ENCODE data around the gene PPP1R12C.

Gene PPP1R12C

DNA sequence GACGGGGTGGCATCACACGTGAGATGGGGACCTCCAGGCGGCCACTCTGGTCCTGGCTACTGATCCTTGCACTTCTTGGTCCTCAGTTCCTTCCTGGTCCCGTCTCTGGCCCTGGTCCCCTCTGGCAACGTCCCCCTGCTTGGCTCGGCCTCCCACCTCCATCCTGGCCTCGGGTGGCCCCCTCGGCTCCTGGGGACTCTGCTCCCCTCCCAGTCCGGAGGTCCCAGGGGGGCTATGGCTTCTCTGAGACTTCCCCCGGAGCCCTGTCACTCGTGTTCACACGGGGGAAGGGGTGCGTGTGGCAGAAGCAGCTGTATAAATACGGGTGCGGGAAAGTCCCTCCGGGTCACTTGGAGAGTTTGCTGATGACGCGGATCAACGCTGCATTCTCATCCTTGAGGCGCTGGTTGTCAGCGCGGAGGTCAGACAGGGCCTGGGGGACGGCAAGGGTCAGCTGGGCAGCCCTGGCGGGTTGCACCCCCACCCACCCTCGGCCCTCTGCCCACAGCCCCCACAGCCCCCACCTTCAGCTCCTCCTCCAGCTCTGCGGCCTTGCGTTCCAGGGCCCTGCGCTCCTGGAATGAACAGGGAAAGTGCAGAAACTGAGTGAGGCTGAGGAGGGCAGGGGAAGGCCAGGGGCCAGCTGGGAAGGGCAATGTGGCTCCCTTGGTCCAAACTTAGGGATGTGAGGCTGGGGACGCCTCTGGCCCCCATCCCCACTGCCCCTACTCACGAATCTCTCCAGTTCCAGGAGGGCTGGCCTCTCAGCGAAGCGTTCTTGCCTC lies 26.1 kb downstream of the PPP1R12C start:
- in situ Hi-C loops (cut with HindIII; ENCODE audit: low sequenced_read_pairs), result no loop called here

GRCh38 chr19:55090564-55090963 lies 26.9 kb downstream of the PPP1R12C start:
- in situ Hi-C loops (cut with HindIII; ENCODE audit: low sequenced_read_pairs), result no loop called here

- in situ Hi-C loops (cut with HindIII; ENCODE audit: low sequenced_read_pairs), result no loop called here
Observed at GRCh38 chr19:55089342-55089944, 28.0 kb downstream of the PPP1R12C start.

GRCh38 chr19:55088543-55089341 lies 28.7 kb downstream of the PPP1R12C start:
- in situ Hi-C loops (cut with HindIII; ENCODE audit: low sequenced_read_pairs), result no loop called here

DNA sequence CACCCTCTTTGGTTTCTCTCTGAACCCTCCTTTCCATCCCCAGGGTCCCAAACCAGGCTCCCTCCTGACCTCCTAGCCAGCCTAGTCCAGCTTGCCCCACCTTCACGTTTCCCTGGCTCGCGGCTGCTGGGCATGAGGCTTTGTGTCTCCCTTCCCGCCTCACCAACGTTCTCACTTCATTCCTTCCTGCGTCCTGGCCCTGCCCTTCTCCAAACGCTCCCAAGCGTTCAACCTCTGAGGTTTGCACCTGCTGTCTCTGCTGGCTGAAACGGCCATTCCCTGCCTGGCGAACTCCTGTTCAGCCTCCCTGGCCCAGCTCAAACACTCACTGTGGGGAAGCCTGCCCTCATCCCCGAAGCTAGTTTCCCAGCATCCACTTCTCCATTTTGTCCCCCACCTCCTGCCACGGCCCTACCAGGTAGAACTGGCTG lies 29.4 kb downstream of the PPP1R12C start:
- in situ Hi-C loops (cut with HindIII; ENCODE audit: low sequenced_read_pairs), result no loop called here

DNA sequence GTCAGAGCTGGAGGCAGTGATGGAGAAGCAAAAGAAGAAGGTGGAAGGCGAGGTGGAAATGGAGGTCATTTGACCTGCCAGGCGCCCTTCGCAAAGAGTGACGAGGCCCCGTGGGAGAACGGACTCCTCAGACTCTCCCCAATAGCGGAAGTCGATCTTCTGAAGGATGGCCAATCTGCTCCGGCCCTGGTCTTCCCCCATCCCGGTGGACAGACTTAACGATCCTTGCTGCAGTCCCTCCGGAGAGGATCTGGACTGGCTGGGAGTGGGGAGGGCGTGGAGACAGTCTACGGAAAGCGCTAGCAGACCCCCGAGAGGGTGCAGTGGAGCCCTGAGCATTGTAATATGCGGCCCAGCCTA lies 29.9 kb downstream of the PPP1R12C start:
- in situ Hi-C loops (cut with HindIII; ENCODE audit: low sequenced_read_pairs), result no loop called here

DNA sequence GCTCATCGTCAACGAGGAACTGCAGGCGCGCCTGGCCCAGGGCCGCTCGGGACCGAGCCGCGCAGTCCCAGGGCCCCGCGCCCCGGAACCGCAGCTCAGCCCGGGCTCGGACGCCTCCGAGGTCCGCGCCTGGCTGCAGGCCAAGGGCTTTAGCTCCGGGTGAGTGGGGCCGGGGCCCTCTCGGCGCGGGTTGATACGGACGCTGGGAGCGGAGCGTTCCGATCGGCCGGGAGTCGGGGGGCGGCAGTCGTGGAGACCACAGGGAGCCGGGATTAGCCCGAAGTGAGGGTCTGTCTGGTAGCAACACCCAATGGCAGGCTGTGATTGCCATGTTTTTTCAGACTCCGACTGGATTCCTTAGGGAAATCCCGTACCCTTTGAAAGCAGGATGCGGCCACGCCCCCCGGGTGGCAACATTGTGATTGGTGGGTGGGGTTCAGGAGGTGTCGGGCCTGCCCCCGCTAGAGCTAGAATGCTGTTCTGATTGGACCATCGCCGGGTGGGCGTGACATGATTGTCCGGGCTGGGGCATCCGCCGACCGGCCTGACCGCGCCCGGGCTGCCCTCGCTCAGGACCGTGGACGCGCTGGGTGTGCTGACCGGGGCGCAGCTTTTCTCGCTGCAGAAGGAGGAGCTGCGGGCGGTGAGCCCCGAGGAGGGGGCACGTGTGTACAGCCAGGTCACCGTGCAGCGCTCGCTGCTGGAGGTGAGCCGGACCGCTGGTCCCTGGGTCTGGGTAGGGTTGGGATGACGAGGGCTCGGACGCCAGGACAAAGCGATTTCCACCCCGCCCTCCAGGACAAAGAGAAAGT lies 30.5 kb downstream of the PPP1R12C start:
- in situ Hi-C loops (cut with HindIII; ENCODE audit: low sequenced_read_pairs), result no loop called here

- in situ Hi-C loops (cut with HindIII; ENCODE audit: low sequenced_read_pairs), result no loop called here
Observed at GRCh38 chr19:55085923-55086715, 31.3 kb downstream of the PPP1R12C start.

DNA sequence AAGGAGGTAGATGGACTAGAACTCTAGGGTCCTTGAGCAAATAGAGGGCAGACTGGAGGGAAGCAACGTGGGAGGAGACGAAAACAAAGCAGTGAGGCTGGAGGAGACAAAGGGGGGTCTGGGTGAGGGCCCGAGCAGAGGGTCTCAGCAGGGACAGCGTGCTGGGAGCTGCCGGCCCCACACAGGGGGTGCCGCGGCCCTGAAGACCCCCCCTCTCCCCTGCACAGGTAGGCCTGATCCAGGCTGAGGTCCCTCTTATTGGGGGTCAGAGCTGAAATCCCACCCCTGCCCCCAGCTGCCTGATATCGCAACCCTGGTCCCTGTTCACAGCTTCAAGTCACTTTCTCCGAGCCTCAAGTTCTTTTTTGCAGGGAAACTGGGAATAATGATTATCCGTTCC lies 33.0 kb downstream of the PPP1R12C start:
- in situ Hi-C loops (cut with HindIII; ENCODE audit: low sequenced_read_pairs), result no loop called here

DNA sequence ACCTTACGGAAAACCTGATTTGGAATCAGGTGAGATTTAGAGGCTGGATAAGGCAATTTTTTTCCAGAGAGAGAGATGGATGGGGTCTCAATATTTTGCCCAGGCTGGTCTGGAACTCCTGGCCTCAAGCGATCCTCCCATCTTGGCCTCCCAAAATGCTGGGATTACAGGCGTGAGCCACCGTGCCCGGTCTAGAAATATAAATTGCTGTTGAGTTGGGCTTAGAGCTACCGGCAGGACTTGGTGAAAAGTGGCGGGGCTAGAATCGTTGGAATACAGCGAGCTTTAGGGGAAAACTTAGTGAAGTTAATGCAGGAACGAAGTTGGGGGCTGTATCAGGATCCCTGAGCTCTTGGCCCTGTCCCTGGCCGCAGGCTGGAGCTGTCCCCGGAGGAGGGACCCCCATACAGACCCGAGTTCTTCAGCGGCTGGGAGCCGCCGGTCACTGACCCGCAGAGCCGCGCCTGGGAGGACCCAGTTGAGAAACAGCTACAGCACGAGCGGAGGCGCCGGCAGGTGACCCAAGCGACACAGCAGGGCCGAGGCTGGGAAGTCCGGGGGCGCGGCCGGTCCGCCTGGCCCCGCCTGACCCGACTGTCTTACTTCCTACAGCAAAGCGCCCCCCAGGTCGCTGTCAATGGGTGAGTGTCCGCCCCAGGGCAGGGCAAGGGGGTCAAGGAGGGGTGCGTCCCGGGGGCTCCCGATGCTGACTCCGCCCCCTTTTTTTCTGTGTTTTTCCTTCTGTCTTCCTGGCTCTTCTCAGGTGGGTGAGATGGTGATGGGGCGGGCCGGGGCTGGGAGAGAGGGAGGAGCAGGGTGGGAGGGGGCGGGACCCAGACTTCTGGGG lies 34.2 kb downstream of the PPP1R12C start:
- in situ Hi-C loops (cut with HindIII; ENCODE audit: low sequenced_read_pairs), result no loop called here

- in situ Hi-C loops (cut with HindIII; ENCODE audit: low sequenced_read_pairs), result no loop called here
Observed at GRCh38 chr19:55082020-55082851, 35.2 kb downstream of the PPP1R12C start.

GRCh38 chr19:55081770-55082019 lies 35.7 kb downstream of the PPP1R12C start:
- in situ Hi-C loops (cut with HindIII; ENCODE audit: low sequenced_read_pairs), result no loop called here

- in situ Hi-C loops (cut with HindIII; ENCODE audit: low sequenced_read_pairs), result no loop called here
Observed at GRCh38 chr19:55080968-55081769, 36.3 kb downstream of the PPP1R12C start.

DNA sequence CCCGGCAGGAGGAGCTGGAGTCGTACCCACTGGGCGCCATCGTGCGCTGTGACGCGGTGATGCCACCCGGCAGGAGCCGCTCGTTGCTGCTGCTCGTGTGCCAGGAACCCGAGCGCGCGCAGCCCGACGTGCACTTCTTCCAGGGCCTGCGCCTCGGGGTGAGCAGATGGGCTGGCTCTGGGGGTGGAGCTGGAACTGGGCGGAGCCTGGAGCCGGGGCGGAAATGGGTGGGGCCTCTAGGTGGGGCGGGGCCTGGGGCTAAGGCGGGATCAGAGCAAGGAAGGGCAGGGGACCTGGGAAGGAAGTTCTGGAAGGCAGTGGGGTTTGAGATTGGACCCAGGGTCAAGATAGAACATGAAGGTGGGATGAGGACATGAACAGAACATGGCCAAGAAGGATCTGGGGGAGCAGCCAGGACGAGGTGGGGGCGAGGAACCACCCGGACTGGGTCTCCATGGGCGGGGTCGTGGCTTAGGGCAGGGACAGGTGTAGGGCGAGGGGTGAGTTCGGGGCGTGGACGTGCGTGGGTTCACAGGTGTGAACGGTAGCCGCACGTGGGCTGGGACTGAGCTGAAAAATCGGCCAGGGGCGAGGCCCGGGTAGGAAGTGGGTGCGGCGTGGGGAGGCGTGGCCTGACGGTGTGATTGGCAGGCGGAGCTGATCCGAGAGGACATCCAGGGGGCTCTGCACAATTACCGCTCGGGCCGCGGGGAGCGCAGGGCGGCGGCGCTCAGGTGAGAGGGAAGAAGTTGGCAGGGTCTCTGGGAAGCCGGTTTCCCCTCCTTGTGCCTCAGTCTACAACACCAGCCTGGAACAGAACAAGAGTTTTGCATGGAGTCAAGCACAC lies 37.1 kb downstream of the PPP1R12C start:
- in situ Hi-C loops (cut with HindIII; ENCODE audit: low sequenced_read_pairs), result no loop called here

DNA sequence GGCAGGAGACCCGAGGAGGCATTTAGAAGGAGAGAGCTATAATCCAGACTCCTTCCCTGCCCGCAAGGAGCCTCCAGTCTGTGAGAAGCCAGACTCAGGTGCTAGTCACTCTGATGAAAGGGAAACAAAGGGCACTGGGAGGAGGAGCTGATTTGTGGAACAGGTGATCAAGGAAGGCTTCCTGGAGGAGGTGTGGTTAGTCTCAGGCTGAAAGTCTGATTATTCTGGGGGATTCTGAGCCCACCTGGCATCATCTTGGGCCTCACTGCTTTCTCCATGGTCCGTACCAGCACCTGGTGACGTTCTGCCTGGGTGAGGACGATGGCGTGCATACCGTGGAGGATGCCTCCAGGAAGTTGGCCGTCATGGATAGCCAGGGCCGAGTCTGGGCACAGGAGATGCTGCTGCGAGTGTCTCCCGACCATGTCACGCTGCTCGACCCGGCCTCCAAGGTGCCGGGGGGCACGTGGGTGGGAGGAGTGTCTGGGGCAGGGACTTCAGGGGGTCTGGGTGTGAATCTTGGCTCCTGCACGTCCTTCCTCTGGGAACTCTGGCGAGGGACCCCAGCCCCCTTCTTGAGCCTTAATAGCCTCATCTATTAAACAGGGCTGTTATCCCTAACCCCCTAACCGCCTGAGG lies 37.9 kb downstream of the PPP1R12C start:
- in situ Hi-C loops (cut with HindIII; ENCODE audit: low sequenced_read_pairs), result no loop called here

GRCh38 chr19:55078996-55079395 lies 38.4 kb downstream of the PPP1R12C start:
- in situ Hi-C loops (cut with HindIII; ENCODE audit: low sequenced_read_pairs), result no loop called here

DNA sequence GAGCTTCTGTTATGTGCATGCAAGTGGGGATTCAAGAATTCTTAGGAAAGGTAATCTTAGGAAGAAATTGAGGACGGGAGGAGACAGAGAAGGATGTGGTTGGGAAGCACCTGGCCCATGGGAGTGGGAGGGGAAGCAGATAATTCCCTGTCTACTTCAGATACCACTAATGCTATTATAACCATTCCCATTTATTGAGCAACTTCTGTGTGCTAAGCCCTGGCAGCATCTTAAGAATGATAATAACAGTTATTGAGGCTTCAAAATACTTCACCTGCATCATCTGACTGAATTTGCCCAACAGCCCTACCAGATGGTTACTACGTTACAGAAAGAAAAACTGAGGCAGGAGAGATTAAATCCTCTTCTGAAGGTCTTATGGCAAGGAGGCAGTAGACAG lies 40.3 kb downstream of the PPP1R12C start:
- in situ Hi-C loops (cut with HindIII; ENCODE audit: low sequenced_read_pairs), result no loop called here
